GM10847 (cell line): Measurements from ENCODE around the gene MECR.

Source experiments
- POLR2A ChIP-seq: IDR thresholded peaks from 2 replicates; pipeline ENCODE4 v1.6.1; 2011; ENCODE audit not compliant: insufficient read length; ENCODE audit errors: extremely low read depth

Gene MECR

GRCh38 chr1:29148656-29149491 lies 81.9 kb downstream of the MECR start:
- TF ChIP-seq POLR2A, result no peak

- TF ChIP-seq POLR2A, result no peak
Observed at GRCh38 chr1:29145739-29146437, 84.8 kb downstream of the MECR start.

GRCh38 chr1:29144178-29144577 lies 86.6 kb downstream of the MECR start:
- no peak for TF ChIP-seq POLR2A

GRCh38 chr1:29142714-29143113 lies 88.0 kb downstream of the MECR start:
- no peak for TF ChIP-seq POLR2A
